GM12878 (cell line): ENCODE results near the gene GIMAP1. TPM values are rescaled to one million over a fixed set of nuclear protein-coding genes. Genes with fewer than 3 reads are reported as not detected.

Experiments used
- ATAC-seq: fragments of 200-7000 bp; cut with Tn5 transposase; 3 replicates; pipeline ENCODE4 v1.9.1; 2020; ENCODE audit warnings: mild to moderate bottlenecking, moderate library complexity
- BruUV-seq: library from RNA; stranded (reverse); fragments of 400-500 nt; replicated peaks from 2 replicates; lab custom pipeline; 2021; lab: Mats Ljungman, UMichigan
- CTCF ChIA-PET: fragments of 300-600 bp; sonication (Branson Sonifier 250); formaldehyde crosslinking; extraction: SDS; loops from one replicate; lab custom pipeline; 2021; ENCODE audit warnings: inconsistent platforms; lab: Yijun Ruan, JAX
- POLR2A ChIA-PET: fragments of 350-600 bp; formaldehyde crosslinking; extraction: SDS; loops from one replicate; lab custom pipeline; 2021; ENCODE audit warnings: inconsistent platforms; lab: Charles Lee
- RAD21 ChIA-PET: fragments of 300-600 bp; sonication (Branson Sonifier 250); formaldehyde crosslinking; loops from one replicate; lab custom pipeline; 2023; ENCODE audit warnings: antibody characterized with exemption; ENCODE audit not compliant: unreplicated experiment; lab: Charles Lee
- SMC1A ChIA-PET: fragments of 300-600 bp; sonication (Branson Sonifier 250); formaldehyde crosslinking; loops from one replicate; lab custom pipeline; 2023; ENCODE audit not compliant: unreplicated experiment, uncharacterized antibody; lab: Charles Lee
- DNase-seq: peaks from one replicate; pipeline ENCODE4 v3.0.0-alpha.2; 2011; ENCODE audit warnings: low read depth, low spot score
- FAIRE-seq: peaks from 3 replicates; lab custom pipeline; 2011; peaks lifted over from hg19 to GRCh38; lab: Jason Lieb, UNC
- H2AFZ ChIP-seq: 2 replicates; pipeline ENCODE4 v1.6.0; 2011; ENCODE audit warnings: low read depth, low read length, control low read depth; ENCODE audit not compliant: control insufficient read depth
- H3K27ac ChIP-seq: 2 replicates; pipeline ENCODE4 v1.5.1; 2011; ENCODE audit warnings: control low read depth; ENCODE audit not compliant: control insufficient read depth, insufficient read depth
- H3K27me3 ChIP-seq, 2 experiments: replicated peaks in 1 of 2; 2 replicates each; pipeline versions ENCODE4 v1.6.0 to v1.6.1; 2011; ENCODE audit warnings: low read length in 1 of 2; ENCODE audit not compliant: control insufficient read depth in 2 of 2, insufficient read depth in 2 of 2
- H3K36me3 ChIP-seq, 2 experiments: 2 replicates each; pipeline ENCODE4 v1.5.1; 2011; ENCODE audit warnings: low read length in 1 of 2; ENCODE audit not compliant: control insufficient read depth in 2 of 2, insufficient read depth in 2 of 2
- H3K4me1 ChIP-seq: 2 replicates; pipeline ENCODE4 v1.6.1; 2011; ENCODE audit warnings: mild to moderate bottlenecking, low read length, moderate library complexity, mixed read lengths; ENCODE audit not compliant: control insufficient read depth, insufficient read depth
- H3K4me2 ChIP-seq: 2 replicates; pipeline ENCODE4 v1.6.0; 2011; ENCODE audit warnings: control low read depth; ENCODE audit not compliant: control insufficient read depth, insufficient read depth
- H3K4me3 ChIP-seq: fragments of 200-600 bp; sonication (generic); 2 replicates; pipeline ENCODE4 v1.5.1; 2016
- H3K79me2 ChIP-seq: 2 replicates; pipeline ENCODE4 v1.6.0; 2011; ENCODE audit warnings: low read length; ENCODE audit not compliant: control insufficient read depth, insufficient read depth
- H3K9ac ChIP-seq: 2 replicates; pipeline ENCODE4 v1.8.0; 2011; ENCODE audit warnings: low read length, control low read depth, mixed read lengths; ENCODE audit not compliant: control insufficient read depth, insufficient read depth
- H3K9me3 ChIP-seq: replicated peaks from 3 replicates; pipeline ENCODE4 v1.5.1; 2011; ENCODE audit warnings: mild to moderate bottlenecking, low read length; ENCODE audit not compliant: control insufficient read depth, insufficient read depth
- H4K20me1 ChIP-seq: 2 replicates; pipeline ENCODE4 v1.6.0; 2011; ENCODE audit not compliant: control insufficient read depth, insufficient read depth
- CTCF ChIP-seq, 3 experiments: IDR thresholded peaks in 2 of 3; conservative IDR thresholded peaks in 1 of 3; 2 replicates each; pipeline ENCODE4 v1.5.1; 2011; ENCODE audit warnings: low read depth in 3 of 3, low read length in 3 of 3, mild to moderate bottlenecking in 3 of 3, control low read depth in 2 of 3, moderate library complexity in 2 of 3, inconsistent platforms in 1 of 3, mixed read lengths in 1 of 3; ENCODE audit not compliant: control insufficient read depth in 2 of 3, insufficient read depth in 1 of 3; ENCODE audit errors: extremely low read depth in 1 of 3
- NFXL1 ChIP-seq: fragments of 450-650 bp; IDR thresholded peaks from 2 replicates; pipeline ENCODE4 v1.6.1; 2017; ENCODE audit warnings: antibody characterized with exemption, mild to moderate bottlenecking, borderline replicate concordance
- NRF1 ChIP-seq: conservative IDR thresholded peaks from 2 replicates; pipeline ENCODE4 v1.6.1; 2011; ENCODE audit warnings: mild to moderate bottlenecking, low read depth, low read length, improper control_type of control experiment
- ZNF274 ChIP-seq: IDR thresholded peaks from one replicate; pipeline ENCODE4 v1.8.0; 2011; ENCODE audit not compliant: insufficient read length, insufficient read depth
- in situ Hi-C: fragments of 300-500 bp; cut with MboI; formaldehyde crosslinking; loops from 9 replicates; pipeline ENCODE4 v1.14.3; 2018; ENCODE audit warnings: mixed read lengths
- intact Hi-C: fragments of 100-400 bp; cut with micrococcal nuclease; formaldehyde crosslinking; loops from one replicate; pipeline ENCODE4 v1.14.2; 2022; ENCODE audit not compliant: unreplicated experiment
- polyA plus RNA-seq, 11 experiments: library from polyadenylated mRNA; depleted of rRNA in 4 of 11; unstranded in 6 of 11; stranded (reverse) in 5 of 11; fragments of >200 nt; fragmentation: Nextera tagmentation in 4 of 11; fragmentation: Illumina TruSeq in 1 of 11; extraction: Ambion mirVana in 4 of 11; extraction: Trizol in 1 of 11; gene quantifications; 1 replicate in 1 of 11; 2 replicates in 10 of 11; pipeline versions ENCODE4 v1.2.1 to v1.2.3, GENCODE V29; 2011 to 2016; ENCODE audit warnings: inconsistent platforms in 2 of 11, missing spikeins in 2 of 11, low read depth in 1 of 11
- total RNA-seq, 4 experiments: library from RNA; depleted of rRNA in 3 of 4; stranded (reverse); fragments of >200 nt in 3 of 4; fragmentation: Illumina TruSeq in 1 of 4; extraction: Trizol in 1 of 4; gene quantifications; 2 replicates each; pipeline versions ENCODE4 v1.2.1 to v1.2.3, GENCODE V29; 2013 to 2021
- TF ChIP-seq, protein P1 (sequence below): fragments of 450-650 bp; IDR thresholded peaks from 2 replicates; pipeline ENCODE4 v1.6.1; 2016; ENCODE audit warnings: mild to moderate bottlenecking
- TF ChIP-seq, protein P2 (sequence below): IDR thresholded peaks from 2 replicates; pipeline ENCODE4 v1.6.1; 2012; ENCODE audit warnings: mild to moderate bottlenecking, low read depth, low read length

GIMAP1 gene
- total and polyA plus RNA-seq, 10 of the 15 experiments (the other 5 are each of a cell fraction or from before 2014, with no cell fraction given), result 0.16 to 1.9 (median 1.1) TPM

DNA sequence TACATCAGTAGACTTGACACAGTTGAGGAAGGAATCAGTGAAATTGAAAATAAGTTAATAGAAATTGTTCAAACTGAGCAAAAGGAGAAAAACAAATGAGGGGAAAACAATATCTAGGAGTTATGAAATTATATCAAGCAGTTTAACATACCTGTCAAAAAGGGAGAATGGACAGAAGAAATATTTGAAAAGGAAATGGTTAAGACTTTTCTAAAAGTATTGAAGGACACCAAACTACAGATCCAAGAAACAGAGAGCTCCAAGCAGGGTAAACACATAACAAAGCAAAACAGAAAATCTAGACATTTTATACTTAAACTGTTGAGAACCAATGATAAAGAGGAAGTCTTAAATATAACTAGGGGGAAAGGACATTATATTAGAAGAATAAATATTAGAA, 12.2 kb downstream of the GIMAP1 start:
- no peak overlapping the region for H3K27ac ChIP-seq
- no peak for DNase-seq
- SMC1A ChIA-PET, result no interaction called here
- H3K4me1 ChIP-seq, result peaks cover 10% of the 10 kb centered on the region
- no peak overlapping the region for H2AFZ ChIP-seq
- no peak for FAIRE-seq
- no peaks in the 10 kb centered on the region for H3K79me2 ChIP-seq
- H3K27me3 ChIP-seq, result no peaks in the 10 kb centered on the region
- H3K4me3 ChIP-seq, result no peak overlapping the region
- no peak overlapping the region for H3K9ac ChIP-seq
- no peaks in the 10 kb centered on the region for H4K20me1 ChIP-seq
- in situ Hi-C loops (no loop called here), intact Hi-C loops (no loop called here)
- CTCF ChIA-PET, result interaction anchor here (1.0 kb wide), 1 partner anchor 96 kb away, joined by 4 read pairs; the partner anchor contains the start of gene GIMAP6
- POLR2A ChIA-PET, result no interaction called here
- H3K9me3 ChIP-seq, result peaks cover 2% of the 10 kb centered on the region; the same call in 2 of the 3 replicates
- RAD21 ChIA-PET, result no interaction called here
- no peak for TF ChIP-seq NRF1
- TF ChIP-seq, protein P1, sequence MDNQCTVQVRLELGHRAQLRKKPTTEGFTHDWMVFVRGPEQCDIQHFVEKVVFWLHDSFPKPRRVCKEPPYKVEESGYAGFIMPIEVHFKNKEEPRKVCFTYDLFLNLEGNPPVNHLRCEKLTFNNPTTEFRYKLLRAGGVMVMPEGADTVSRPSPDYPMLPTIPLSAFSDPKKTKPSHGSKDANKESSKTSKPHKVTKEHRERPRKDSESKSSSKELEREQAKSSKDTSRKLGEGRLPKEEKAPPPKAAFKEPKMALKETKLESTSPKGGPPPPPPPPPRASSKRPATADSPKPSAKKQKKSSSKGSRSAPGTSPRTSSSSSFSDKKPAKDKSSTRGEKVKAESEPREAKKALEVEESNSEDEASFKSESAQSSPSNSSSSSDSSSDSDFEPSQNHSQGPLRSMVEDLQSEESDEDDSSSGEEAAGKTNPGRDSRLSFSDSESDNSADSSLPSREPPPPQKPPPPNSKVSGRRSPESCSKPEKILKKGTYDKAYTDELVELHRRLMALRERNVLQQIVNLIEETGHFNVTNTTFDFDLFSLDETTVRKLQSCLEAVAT, result no peak
- no peak for TF ChIP-seq NFXL1
- TF ChIP-seq, protein P2, sequence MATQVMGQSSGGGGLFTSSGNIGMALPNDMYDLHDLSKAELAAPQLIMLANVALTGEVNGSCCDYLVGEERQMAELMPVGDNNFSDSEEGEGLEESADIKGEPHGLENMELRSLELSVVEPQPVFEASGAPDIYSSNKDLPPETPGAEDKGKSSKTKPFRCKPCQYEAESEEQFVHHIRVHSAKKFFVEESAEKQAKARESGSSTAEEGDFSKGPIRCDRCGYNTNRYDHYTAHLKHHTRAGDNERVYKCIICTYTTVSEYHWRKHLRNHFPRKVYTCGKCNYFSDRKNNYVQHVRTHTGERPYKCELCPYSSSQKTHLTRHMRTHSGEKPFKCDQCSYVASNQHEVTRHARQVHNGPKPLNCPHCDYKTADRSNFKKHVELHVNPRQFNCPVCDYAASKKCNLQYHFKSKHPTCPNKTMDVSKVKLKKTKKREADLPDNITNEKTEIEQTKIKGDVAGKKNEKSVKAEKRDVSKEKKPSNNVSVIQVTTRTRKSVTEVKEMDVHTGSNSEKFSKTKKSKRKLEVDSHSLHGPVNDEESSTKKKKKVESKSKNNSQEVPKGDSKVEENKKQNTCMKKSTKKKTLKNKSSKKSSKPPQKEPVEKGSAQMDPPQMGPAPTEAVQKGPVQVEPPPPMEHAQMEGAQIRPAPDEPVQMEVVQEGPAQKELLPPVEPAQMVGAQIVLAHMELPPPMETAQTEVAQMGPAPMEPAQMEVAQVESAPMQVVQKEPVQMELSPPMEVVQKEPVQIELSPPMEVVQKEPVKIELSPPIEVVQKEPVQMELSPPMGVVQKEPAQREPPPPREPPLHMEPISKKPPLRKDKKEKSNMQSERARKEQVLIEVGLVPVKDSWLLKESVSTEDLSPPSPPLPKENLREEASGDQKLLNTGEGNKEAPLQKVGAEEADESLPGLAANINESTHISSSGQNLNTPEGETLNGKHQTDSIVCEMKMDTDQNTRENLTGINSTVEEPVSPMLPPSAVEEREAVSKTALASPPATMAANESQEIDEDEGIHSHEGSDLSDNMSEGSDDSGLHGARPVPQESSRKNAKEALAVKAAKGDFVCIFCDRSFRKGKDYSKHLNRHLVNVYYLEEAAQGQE, result no peak
- TF ChIP-seq CTCF (IDR thresholded peaks at IDR 0.05 in 2 of 3, conservative IDR thresholded peaks at IDR 0.05 in 1 of 3; ENCODE audit: control insufficient read depth in 2 of 3, extremely low read depth in 1 of 3, insufficient read depth in 1 of 3, low read depth in 3 of 3, low read length in 3 of 3), result no peak
- TF ChIP-seq ZNF274, result no peak
- ATAC-seq, result no peak
- H3K4me2 ChIP-seq, result no peak overlapping the region
- no peaks in the 10 kb centered on the region for H3K36me3 ChIP-seq
- no TSS peak for BruUV-seq
